ENCODE measurements around the gene PLAC1.

DNA sequence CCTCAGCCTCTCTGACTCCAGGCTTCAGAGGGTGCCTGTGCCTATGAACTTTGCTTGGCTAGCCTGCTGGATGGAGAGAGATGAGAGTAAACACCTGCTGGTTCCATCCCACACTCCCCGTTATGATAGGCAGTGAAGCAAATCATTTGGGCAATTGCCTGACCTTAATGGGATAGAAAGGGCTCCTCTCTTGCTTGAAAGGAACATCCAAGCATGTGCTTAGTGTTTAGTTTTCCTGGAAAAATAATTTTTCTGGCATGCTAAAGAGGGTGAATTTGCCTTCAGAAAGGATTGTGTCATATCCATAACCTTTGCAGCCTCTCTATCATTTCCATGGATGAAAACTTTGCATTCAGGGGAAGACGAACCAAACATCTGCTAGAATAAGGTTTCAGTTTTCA is 10.8 kb downstream of the PLAC1 start:
- no peak for TF ChIP-seq FOXK2 (IDR thresholded peaks at IDR 0.05)
- TF ChIP-seq TARDBP (IDR thresholded peaks at IDR 0.05), result no peak

All from HEK293T (cell line).